ENCODE measurements around the gene GAL3ST1.

GRCh38 chr22:30591191-30591587, 16.7 kb upstream of the GAL3ST1 start:
- no peak for TF ChIP-seq CTCF (IDR thresholded peaks at IDR 0.05)
- no peak for TF ChIP-seq POLR2A (IDR thresholded peaks at IDR 0.05)
- TF ChIP-seq EP300 (IDR thresholded peaks at IDR 0.05), result no peak
- no peak for TF ChIP-seq POLR2AphosphoS5 (IDR thresholded peaks at IDR 0.05)
